ENCODE measurements around the gene FGF11.

Gene FGF11

DNA sequence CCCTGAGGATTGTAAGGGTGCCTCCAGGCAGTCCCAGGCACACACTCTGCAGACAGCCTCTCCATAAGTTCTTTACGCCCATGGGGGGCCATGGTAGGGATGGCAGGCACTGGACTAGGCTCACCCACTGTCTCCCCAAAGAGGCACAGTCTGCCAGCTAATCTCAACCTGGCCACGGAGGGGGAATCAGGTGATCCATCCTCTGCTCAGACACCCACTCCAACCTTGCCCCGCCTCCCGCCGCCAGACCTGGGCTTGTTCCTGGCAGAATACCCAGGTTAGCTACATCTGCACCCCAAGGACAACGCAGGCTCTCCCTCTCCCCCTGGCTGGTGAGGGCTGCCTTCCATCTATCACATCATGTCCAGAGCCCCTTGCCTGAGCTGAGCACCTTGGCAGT, 30.4 kb upstream of the FGF11 start:
- DNase-seq, result no peak

DNA sequence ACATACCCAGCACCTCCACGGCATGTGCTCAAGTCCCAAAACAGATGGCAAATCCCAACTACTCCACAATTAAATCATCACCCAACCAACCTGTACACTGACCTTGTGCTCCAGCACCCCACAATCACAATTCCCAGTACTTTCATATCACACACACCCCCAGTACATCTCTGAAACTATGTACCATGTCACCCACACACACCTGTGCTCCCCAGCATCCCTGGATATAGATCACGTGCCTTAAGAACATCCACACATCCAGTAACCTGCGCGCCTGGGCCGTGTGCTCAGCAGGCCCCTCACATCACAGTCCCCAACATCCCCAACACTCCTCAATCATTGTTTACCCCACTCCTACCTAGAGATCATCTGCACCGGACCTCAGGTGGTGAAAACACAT, 29.6 kb upstream of the FGF11 start:
- no peak for DNase-seq

DNA sequence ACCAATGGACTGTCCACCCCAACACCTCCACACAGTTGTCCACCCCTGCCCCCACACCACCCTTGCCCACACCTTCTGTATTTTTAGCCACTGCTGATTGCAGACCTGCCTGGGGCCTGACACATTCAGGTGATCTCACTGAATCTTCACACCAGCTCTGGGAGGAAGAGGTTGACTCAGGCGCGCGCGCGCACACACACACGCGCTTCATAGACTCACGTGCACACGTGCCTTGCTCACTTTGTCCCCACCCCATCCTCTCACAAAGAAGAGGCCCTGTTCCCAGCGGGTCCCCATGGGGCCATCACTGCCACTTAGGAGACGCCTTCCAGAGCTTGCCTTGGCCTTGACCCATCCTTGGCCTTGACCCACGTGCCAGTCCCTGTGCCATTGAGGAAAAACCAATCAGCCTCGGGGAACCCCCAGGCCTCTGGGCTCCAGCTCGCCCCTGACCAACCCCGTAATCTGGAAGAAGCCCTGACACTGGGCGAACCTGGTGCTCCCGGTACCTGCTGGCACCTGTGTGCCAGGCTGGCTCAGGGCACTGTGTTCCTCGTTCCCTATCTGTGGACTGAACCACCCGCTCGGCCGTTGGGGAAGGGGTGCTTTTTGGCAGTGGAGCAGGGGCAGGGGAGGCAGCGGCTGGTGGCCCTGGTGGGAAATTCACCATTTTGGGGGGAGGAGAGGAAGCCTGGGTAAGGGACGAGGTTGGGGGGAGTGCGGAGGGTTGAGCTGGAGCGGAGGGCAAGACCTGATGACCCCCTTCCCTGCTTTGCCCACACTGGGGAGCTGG, 28.5 kb upstream of the FGF11 start:
- no peak for DNase-seq

DNA sequence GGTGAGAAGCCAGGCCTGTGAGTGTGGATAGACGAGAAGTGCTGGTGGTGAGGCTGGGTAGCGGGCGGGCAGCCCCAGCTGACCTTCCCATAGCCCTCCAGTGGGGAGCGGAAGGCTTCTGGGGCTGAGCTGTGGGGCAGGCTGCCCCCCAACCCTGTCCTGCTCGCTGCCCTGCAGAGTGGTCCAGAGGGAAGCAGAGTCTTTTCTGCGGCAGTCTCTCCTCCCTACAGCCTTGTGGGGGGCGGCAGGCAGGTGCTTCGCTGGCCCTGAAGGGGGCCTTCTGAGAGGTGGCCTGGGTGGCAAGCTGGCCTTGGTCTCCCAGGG, 27.9 kb upstream of the FGF11 start:
- DNase-seq, result no peak

DNA sequence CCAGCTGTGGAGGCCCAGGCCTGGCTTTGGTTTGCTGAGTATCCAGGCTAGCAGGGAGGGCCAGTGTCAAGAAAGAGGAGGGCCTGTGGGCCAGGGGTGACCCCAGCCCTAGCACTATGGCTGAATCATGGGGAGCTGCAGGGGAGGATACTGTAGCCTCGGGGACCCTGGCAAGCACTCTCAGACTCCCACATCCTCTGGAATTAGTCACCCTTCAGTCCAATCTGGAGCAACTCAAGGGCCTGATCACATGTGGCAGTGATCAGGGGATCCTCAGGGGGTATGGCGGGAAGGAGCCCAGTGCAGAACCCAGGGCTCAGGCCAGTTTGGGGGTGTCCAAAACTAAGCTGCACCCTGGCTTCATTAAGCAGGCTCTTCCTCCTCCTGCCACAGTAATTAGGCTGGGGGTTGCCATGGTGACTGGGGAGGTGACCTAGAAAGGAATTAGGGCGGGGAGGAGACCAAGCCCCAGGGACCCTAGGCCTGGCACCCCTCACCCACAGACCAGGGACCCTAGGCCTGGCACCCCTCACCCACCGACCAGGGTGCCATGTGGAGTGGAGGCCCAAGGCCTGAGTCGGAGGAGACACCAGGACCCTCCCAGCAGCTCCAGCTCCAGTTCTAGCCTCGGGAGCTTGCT, 25.8 kb upstream of the FGF11 start:
- DNase-seq, result no peak

DNA sequence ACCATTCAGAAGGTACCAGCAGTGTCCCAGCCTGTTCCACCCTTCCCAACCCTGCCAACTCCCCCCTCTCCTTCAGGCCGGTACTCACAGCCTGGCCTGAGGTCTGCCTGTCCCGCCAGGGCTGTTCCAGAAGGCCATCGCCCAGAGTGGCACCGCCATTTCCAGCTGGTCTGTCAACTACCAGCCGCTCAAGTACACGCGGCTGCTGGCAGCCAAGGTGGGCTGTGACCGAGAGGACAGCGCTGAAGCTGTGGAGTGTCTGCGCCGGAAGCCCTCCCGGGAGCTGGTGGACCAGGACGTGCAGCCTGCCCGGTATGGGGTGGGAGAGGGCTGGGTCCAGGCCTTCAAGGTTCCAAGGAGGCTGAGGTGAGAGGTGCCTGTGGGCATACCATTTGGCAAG, 24.5 kb upstream of the FGF11 start:
- DNase-seq, result no peak

DNA sequence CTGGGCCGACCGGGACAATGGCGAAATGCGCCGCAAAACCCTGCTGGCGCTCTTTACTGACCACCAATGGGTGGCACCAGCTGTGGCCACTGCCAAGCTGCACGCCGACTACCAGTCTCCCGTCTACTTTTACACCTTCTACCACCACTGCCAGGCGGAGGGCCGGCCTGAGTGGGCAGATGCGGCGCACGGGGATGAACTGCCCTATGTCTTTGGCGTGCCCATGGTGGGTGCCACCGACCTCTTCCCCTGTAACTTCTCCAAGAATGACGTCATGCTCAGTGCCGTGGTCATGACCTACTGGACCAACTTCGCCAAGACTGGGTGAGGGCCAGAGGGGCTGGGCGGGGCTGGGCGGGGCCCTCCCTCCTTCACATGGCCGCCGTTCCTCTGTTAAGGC, 23.5 kb upstream of the FGF11 start:
- no peak for DNase-seq

DNA sequence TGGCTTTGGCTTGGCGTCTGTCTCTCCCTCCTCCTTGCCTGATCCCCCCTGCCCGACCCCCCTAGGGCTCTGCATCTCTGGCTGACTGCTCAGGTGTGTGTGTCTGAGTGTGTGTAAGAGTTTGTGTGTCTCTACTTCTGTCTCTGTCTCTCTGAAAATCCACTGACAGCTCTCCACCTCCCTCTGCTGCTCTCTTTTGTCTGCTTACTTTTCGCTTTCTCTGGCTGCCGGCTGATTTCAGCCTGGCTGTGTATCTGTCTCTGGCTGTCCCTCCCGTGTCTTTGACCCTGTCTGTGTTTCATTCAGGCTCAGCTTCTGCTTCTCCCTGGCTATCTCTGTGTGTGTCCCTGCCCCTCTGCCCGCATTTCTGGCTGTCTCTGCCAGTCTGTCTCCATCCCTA, 23.0 kb upstream of the FGF11 start:
- no peak for DNase-seq

DNA sequence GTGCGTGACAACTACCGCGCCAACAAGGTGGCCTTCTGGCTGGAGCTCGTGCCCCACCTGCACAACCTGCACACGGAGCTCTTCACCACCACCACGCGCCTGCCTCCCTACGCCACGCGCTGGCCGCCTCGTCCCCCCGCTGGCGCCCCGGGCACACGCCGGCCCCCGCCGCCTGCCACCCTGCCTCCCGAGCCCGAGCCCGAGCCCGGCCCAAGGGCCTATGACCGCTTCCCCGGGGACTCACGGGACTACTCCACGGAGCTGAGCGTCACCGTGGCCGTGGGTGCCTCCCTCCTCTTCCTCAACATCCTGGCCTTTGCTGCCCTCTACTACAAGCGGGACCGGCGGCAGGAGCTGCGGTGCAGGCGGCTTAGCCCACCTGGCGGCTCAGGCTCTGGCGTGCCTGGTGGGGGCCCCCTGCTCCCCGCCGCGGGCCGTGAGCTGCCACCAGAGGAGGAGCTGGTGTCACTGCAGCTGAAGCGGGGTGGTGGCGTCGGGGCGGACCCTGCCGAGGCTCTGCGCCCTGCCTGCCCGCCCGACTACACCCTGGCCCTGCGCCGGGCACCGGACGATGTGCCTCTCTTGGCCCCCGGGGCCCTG, 22.2 kb upstream of the FGF11 start:
- DNase-seq, result no peak

DNA sequence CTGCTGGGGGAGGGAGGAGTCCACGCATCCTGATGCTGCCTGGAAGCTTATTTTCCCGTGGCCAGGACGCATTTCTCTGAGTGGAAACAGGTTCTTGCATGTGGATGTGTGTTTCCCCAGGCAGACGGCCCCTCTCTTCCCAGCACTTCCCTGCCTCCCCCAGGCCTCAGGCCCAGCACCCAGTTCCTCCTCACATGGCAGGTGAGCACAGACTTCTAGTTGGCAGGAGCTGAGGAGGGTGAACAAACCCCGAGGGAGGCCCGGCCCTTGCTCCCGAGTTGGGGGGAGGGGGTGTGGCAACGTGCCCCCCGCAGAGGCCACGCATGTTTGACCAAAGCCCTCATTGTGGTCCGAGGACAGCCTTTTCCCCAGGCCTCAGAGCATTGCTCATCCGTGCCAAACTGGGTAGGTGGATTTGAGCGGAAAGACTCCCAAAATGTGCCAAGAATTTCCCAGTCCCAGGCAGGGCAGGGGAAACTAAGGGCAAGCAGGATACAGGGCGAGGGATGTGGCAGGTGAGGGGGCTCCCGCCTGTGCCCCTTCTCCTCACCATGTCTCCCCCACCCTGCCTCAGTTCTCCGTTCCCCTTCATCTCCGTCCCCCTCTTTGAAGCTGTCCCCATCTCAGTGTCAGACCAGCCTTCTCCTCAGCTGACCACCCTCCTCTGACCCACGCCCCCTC, 20.7 kb upstream of the FGF11 start:
- no peak for DNase-seq

DNA sequence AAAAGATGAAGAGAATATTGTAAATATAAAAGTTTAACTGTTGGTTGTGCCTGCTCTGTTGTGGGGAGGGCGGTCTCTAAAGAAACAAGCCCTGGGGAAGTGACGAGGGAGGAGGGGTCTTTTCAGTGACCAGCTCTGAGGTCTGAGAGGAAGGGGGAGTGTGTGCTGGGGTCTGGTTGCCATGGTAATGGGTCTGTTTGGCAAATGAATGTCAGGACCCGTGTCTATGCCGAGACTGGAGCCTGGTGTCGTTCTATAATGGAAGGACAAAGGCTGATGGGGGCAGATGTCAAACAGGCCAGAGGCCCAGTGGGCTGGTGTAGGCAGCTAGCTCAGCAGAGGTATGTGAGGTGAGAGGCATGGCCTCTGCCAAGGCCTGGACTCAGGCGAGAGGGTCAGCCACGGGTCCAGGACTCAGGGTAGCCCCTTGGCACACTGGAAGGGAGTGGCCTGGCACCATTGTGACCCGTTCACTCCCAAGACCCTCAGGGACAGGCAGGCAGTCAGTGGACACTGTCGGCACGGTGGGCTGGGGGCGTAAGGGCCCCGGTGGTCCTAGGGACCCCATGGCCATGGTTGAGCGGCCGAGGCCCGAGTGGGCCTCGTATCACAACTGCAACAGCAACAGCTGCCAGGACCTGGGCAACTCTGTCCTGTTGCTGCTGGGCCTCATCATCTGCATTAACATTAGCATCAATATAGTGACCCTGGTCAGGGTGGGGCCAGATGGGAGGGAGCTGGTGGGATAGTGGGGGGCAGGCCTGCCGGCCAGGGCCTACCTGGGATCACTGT, 19.3 kb upstream of the FGF11 start, which contains the start of gene SPEM1:
SPEM1 (plus strand) TSS at position 506 of the 792 bp plus-strand sequence; CDS start at position 567, 61 bp downstream.
- no peak for DNase-seq

DNA sequence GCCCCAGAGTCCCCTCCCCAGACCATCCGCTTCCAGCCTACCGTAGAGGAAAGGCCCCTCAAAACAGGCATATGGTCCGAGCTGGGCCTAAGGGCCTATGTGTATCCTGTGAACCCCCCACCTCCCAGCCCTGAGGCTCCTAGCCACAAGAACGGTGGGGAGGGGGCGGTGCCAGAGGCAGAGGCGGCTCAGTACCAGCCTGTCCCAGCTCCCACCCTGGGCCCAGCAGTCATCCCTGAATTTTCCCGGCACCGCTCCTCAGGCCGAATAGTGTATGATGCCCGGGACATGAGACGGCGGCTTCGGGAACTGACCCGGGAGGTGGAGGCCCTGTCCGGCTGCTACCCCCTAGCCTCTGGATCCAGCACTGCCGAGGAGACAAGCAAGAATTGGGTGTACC, 18.1 kb upstream of the FGF11 start:
- DNase-seq, result no peak

DNA sequence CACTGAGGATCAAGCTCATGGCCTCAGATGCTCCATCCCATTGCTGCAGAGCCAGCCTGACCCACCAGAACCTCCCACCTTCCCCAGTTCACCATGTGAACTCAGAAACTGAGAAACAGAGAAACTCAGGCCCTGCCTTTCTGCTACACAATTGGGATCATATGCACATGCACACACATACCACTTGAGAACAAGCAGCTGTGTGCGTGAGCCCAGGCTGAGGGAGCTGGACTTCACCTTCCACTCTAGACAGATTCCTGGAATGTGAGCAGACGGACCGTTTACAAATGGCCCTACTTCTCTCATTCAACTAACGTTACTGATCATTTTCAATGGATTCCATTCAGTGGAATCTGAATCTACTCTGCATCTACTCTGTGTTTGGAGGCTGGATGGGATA, 15.6 kb upstream of the FGF11 start:
- DNase-seq, result no peak

DNA sequence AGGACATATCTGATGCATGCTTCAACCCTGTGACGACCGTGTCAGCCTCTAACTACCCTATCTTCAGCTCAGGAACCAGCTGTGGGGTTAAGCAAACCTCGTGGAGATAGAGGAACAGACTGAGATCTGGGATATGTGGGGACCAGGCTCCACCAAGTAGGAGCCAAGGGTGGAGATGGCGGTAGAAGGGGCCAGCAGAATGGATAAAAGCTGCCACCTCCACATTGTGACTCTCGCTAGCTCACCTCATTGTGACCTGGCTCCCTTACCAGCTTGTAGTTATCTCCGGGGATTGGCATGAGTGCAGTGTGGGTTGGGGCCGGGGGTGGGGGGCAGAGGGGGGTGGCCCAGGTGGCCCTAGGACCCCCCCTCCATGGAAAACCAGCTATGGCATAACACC, 14.0 kb upstream of the FGF11 start, which contains the start of gene SPEM2:
SPEM2 (plus strand) TSS at position 301 of the 400 bp plus-strand sequence; CDS start at position 374, 73 bp downstream.
- no peak for DNase-seq

DNA sequence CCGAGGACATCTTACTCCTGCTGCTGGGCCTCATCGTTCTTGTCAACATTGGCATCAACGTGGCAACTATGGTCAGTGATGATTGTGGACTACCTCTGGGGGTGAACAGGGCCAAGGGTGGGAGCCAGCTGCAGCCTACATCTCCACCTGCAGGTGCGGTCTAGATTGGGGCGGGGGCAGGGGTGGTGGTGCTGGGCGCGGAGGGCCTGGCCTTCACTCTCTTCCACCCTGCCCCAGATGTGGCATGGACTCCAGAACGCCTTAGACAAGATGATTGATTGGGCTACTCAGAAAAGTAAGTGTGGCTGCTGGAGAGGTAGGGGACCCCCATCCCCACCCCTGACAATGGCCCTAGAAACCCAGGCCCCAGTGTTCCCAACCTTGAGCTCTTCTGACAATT, 13.6 kb upstream of the FGF11 start:
- DNase-seq, result no peak

DNA sequence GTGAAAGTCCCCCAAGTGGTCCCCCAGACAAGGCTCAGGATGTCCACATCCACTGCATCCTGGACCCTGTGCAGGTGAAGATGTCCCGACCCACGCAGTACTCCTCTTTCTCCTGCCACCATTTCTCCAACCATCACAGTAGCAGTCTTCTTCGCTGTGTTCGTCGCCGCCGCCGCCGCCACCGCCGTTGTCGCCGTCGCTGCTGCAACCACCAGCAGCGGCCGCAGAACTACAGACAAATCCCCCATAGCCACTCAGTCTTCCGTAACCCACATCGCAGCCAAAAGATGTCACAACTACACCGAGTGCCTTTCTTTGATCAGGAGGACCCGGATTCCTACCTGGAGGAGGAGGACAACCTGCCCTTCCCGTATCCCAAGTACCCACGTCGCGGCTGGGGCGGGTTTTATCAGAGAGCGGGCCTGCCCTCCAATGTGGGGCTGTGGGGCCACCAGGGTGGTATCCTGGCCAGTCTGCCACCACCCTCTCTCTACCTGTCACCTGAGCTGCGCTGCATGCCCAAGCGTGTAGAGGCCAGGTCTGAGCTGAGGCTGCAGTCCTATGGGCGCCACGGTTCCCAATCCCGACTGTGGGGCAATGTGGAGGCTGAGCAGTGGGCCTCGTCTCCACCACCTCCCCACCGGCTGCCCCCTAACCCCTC, 13.0 kb upstream of the FGF11 start:
- no peak for DNase-seq

DNA sequence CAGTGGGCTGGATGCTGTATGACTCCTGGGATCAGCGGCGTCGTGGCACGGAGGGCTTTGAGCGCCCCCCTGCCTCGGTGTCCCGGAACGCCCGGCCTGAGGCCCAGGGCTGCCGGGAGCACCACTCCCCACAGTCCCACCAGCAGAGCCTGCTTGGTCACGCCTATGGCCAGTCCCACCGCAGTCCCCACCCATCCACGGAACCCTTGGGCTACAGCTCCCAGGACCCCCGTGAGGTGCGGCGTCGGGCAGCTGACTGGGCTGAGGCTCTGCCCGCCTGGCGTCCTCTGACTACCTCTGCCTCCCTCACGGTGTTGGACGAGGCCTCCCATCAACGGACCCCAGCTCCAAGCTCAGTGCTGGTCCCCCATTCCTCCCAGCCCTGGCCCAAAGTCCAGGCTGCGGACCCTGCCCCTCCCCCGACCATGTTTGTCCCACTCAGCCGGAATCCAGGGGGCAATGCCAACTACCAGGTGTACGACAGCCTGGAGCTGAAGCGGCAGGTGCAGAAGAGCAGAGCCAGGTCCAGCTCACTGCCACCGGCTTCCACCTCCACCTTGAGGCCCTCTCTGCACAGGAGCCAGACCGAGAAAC, 12.3 kb upstream of the FGF11 start:
- DNase-seq, result no peak

DNA sequence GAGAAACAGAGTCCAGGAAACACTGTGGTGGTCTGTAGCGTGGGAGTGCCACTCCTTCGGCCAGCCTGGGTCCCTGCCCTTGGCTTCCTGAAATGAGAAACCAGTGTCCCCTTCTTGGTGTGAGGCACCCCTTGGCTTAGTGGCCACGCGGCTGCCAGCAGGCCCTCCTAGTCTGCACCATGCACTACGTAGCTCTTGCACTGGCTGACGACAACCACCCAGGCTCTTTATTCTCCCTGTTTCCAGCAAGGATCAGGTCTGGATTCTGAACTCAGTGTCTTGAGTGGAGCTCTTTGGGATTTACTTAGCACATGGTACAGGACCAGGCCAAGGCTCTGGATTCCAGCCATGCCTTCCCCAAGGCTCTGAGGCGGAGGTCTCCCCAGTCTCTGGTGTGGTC, 11.8 kb upstream of the FGF11 start:
- no peak for DNase-seq

DNA sequence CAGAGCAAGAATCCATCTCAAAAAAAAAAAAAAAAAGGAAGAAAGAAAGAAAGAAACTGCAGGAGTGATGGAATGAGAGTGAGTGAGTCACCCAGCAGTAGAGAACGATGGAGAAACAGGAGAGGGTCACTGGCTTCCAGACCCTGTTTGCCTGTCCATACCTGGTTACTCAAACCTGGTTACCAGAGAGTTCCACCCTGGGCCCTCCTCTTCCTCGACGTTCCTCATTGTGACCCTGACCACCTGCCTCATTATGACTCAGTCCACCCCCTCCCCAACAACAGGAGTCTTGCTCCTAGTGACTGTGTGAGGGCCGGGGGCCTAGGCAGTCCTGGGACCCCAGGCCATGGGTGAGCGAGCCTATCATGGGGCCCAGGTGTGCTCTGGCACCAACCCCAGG, 10.8 kb upstream of the FGF11 start, which contains the start of gene SPEM3:
SPEM3 (plus strand) TSS at position 301 of the 400 bp plus-strand sequence; CDS start at position 347, 46 bp downstream.
- DNase-seq, result no peak

DNA sequence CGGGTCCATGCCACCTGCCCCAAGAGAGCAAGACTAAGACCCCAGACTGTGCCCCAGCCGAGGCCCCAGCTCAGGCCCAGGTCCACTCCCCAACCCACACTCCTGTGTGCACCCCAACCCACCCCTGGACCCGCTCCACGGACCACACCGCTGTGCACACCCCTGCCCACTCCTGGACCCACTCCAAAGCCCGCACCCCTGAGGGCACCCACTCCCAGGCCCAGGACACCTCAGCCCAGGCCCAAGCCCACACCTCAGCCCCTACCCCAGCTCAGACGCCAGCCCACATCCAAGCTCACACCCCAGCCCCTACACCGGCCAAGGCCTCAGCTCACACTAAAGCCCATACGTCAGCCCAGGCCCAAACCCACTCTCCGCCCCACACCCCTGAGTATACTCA, 9.6 kb upstream of the FGF11 start:
- DNase-seq, result no peak

DNA sequence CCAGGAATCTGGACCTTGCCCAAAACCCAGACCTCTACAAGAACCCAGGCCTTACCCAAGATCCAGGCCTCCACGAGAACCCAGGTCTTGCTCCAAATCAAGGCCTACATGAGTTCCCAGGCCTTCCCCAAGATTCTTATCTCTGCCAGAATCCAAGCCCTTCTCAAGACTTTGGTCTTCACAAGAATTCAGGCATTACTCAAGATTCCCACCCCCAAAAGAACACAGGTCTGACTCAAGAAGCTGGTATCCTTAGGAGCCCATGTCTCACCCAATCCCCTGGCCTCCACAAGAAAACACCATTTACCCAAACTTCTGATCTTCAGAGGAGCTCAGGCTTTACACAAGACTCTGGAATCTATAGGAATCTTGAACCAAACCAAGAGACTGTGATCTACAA, 8.1 kb upstream of the FGF11 start:
- no peak for DNase-seq

DNA sequence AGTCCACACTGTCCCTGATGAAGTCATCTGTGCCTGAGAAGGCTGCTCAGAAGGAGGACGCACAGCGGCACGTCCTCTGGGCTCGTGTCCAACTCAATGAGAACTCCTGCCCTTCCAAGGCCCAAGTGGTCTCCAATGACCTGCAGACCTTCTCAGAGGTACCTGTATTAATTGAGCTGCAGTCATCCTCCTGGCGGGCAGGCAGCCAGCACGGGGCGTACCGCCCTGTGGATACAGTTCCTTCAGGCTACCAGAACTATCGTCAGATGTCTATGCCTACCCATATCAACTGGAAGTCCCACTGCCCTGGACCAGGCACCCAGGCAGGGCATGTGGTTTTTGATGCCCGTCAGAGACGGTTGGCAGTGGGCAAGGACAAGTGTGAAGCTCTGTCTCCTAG, 7.0 kb upstream of the FGF11 start:
- DNase-seq, result no peak
